H1 (cell line): Measurements from ENCODE around the gene NAXE. TPM values are rescaled to one million over a fixed set of nuclear protein-coding genes. Genes with fewer than 3 reads are reported as not detected.

Source experiments
- MAX ChIP-seq: IDR thresholded peaks from 2 replicates; pipeline ENCODE4 v1.6.1; 2012; ENCODE audit warnings: inconsistent platforms
- SP4 ChIP-seq: IDR thresholded peaks from 2 replicates; pipeline ENCODE4 v1.6.1; 2012; ENCODE audit warnings: low read length, inconsistent platforms
- USF2 ChIP-seq: IDR thresholded peaks from 2 replicates; pipeline ENCODE4 v1.6.1; 2011; ENCODE audit warnings: low read length, improper control_type of control experiment
- polyA plus RNA-seq, 7 experiments: library from polyadenylated mRNA; depleted of rRNA in 3 of 7; stranded (reverse) in 5 of 7; unstranded in 2 of 7; fragments of >200 nt in 5 of 7; fragments of 200-250 nt in 2 of 7; gene quantifications; 1 replicate in 5 of 7; 2 replicates in 1 of 7; 4 replicates in 1 of 7; pipeline versions ENCODE4 v1.2.1 to v1.2.3, GENCODE V29; 2011 to 2013; ENCODE audit warnings: missing spikeins in 2 of 7, mixed read lengths in 2 of 7
- total RNA-seq: library from RNA; stranded (reverse); fragmentation: NEBNext Ultra II Directional; extraction: Animal tissue kit (Norgen Biotek cat#: 25700); gene quantifications from 2 replicates; pipeline ENCODE4 v1.2.1, GENCODE V29; 2021

Gene NAXE
- total and polyA plus RNA-seq, 2 of the 8 experiments (the other 6 are each of a cell fraction or from before 2014, with no cell fraction given), result 73.1 to 74.3 TPM

- no peak for TF ChIP-seq SP4
- no peak for TF ChIP-seq USF2
- TF ChIP-seq MAX, result no peak
- TF ChIP-seq, all 59 proteins: peak for 0
Observed at GRCh38 chr1:156577550-156577949, 14.0 kb upstream of the NAXE start (continued).
